SJCRH30 (cell line): ENCODE data around the gene HOXC13. TPM values are rescaled to one million over a fixed set of nuclear protein-coding genes. Genes with fewer than 3 reads are reported as not detected.

ENCODE experiments used
- DNase-seq, 2 experiments: peaks; one replicate each; pipeline ENCODE4 v3.0.0-alpha.2; 2015 to 2020
- H3K27ac ChIP-seq: fragments of 250-450 bp; sonication (Bioruptor Pico); 2 replicates; pipeline ENCODE4 v1.5.1; 2020; ENCODE audit warnings: mild to moderate bottlenecking, moderate library complexity
- H3K27me3 ChIP-seq: fragments of 250-450 bp; sonication (Bioruptor Pico); 2 replicates; pipeline ENCODE4 v1.5.1; 2020; ENCODE audit warnings: mild to moderate bottlenecking, moderate library complexity
- H3K36me3 ChIP-seq: fragments of 250-450 bp; sonication (Bioruptor Pico); 2 replicates; pipeline ENCODE4 v1.5.1; 2020; ENCODE audit warnings: mild to moderate bottlenecking, moderate library complexity
- H3K4me1 ChIP-seq: fragments of 250-450 bp; sonication (Bioruptor Pico); 2 replicates; pipeline ENCODE4 v1.5.1; 2020; ENCODE audit warnings: mild to moderate bottlenecking, moderate library complexity
- H3K4me3 ChIP-seq: fragments of 250-450 bp; sonication (Bioruptor Pico); 2 replicates; pipeline ENCODE4 v1.5.1; 2020; ENCODE audit warnings: mild to moderate bottlenecking, moderate library complexity
- H3K9me3 ChIP-seq: fragments of 250-450 bp; sonication (Bioruptor Pico); replicated peaks from 2 replicates; pipeline ENCODE4 v1.5.1; 2020; ENCODE audit warnings: mild to moderate bottlenecking, moderate library complexity
- total RNA-seq: library from RNA; depleted of rRNA; stranded (reverse); fragments of >200 nt; shearing (Covaris generic); gene quantifications from 2 replicates; pipeline ENCODE4 v1.2.3, GENCODE V29; 2014; rRNA removed

The HOXC13 gene, protein sequence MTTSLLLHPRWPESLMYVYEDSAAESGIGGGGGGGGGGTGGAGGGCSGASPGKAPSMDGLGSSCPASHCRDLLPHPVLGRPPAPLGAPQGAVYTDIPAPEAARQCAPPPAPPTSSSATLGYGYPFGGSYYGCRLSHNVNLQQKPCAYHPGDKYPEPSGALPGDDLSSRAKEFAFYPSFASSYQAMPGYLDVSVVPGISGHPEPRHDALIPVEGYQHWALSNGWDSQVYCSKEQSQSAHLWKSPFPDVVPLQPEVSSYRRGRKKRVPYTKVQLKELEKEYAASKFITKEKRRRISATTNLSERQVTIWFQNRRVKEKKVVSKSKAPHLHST
- total RNA-seq: 1.9 and 2.4 TPM in 2 replicates

GRCh38 chr12:53938326-53939140, at the start of gene HOXC13:
Gene HOXC13 (plus strand): TSS chr12:53938831. CDS start chr12:53938907, 76 bp downstream.
- Histone ChIP-seq H3K9me3 (no peaks in the 10 kb centered on the region), H3K27ac (no peak within 1 kb of the TSS), H3K27me3 (peaks cover 10% of the 10 kb centered on the region; the same call in 1 of the 2 replicates), H3K4me3 (peak within 1 kb of the TSS; percentile 61), H3K4me1 (no peaks in the 10 kb centered on the region), H3K36me3 (no peaks in the 10 kb centered on the region)
- DNase-seq: peak; percentile 96 to 97

DNA sequence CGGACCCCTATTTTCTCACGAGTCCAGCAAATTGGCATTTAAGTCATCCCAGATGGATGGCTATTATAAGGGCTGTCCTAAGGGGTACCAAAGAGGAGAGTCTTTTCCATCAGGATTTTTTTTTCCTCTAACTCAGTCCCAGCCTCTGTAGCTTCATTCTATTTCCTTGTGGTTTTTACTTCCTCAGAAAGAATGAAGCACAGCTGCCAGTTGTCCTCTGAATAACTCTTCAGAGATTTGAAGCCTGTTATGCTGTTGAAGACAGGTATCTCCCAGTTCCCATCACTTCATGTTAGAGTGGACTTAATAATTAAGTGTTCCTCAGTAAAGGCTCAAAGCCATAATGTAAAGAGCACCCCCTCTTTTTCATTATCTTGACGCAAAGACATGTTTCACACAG, 48.5 kb upstream of the HOXC13 start:
- no peaks in the 10 kb centered on the region for H3K9me3 ChIP-seq
- no peaks in the 10 kb centered on the region for H3K36me3 ChIP-seq
- H3K4me3 ChIP-seq: no peak overlapping the region
- no peaks in the 10 kb centered on the region for H3K27me3 ChIP-seq
- no peak for DNase-seq
- H3K4me1 ChIP-seq: no peaks in the 10 kb centered on the region
- H3K27ac ChIP-seq: no peak overlapping the region

GRCh38 chr12:53892762-53893395, 45.8 kb upstream of the HOXC13 start:
- DNase-seq: no peak
- no peaks in the 10 kb centered on the region for H3K36me3 ChIP-seq
- no peak overlapping the region for H3K27ac ChIP-seq
- H3K27me3 ChIP-seq: no peaks in the 10 kb centered on the region
- H3K9me3 ChIP-seq: no peaks in the 10 kb centered on the region
- no peak overlapping the region for H3K4me3 ChIP-seq
- no peaks in the 10 kb centered on the region for H3K4me1 ChIP-seq

DNA sequence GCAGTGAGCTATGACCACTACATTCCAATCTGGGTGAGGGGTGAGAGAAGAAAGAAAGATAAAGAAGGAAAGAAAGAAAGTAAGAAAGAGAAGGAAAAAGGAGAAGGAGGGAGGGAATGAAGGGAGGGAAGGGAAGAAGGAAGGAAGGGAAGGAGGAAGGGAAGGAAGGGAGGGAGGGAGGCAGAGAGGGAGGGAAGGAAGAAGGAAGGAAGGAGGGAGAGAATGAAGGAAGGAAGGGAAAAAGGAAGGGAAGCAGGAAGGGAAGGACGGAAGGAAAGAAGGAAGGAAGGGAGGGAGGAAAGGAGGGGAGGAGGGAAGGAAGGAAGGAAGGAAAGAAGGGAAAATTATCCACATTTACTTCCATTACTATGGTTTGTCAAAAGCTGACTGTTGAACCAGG, 39.4 kb upstream of the HOXC13 start:
- H3K27me3 ChIP-seq: no peaks in the 10 kb centered on the region; the same call in 1 of the 2 replicates
- no peaks in the 10 kb centered on the region for H3K36me3 ChIP-seq
- no peak overlapping the region for H3K4me3 ChIP-seq
- H3K27ac ChIP-seq: no peak overlapping the region
- no peaks in the 10 kb centered on the region for H3K9me3 ChIP-seq
- no peak for DNase-seq
- no peaks in the 10 kb centered on the region for H3K4me1 ChIP-seq

DNA sequence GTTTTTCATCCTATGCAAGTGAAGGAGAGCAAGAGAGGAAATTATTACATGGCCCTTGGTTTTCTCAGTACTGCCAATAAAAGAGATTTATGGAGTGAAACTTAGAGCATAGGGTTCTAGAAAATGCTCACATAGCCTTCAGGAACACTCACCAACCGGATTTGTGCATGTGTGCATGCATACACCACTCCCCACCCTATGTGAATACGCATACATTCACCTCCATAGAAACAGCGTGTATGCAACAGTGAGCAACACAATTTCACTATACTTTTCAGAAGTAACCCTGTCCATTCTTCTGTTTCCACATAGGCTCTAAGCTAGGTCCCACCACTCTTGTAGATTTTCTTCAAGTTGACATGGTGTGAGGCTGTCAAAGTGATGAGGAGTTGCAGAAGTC, 31.5 kb upstream of the HOXC13 start:
- H3K27ac ChIP-seq: no peak overlapping the region
- no peak for DNase-seq
- no peaks in the 10 kb centered on the region for H3K36me3 ChIP-seq
- no peaks in the 10 kb centered on the region for H3K4me1 ChIP-seq
- H3K27me3 ChIP-seq: peaks cover 4% of the 10 kb centered on the region; the same call in 1 of the 2 replicates
- no peak overlapping the region for H3K4me3 ChIP-seq
- no peaks in the 10 kb centered on the region for H3K9me3 ChIP-seq

DNA sequence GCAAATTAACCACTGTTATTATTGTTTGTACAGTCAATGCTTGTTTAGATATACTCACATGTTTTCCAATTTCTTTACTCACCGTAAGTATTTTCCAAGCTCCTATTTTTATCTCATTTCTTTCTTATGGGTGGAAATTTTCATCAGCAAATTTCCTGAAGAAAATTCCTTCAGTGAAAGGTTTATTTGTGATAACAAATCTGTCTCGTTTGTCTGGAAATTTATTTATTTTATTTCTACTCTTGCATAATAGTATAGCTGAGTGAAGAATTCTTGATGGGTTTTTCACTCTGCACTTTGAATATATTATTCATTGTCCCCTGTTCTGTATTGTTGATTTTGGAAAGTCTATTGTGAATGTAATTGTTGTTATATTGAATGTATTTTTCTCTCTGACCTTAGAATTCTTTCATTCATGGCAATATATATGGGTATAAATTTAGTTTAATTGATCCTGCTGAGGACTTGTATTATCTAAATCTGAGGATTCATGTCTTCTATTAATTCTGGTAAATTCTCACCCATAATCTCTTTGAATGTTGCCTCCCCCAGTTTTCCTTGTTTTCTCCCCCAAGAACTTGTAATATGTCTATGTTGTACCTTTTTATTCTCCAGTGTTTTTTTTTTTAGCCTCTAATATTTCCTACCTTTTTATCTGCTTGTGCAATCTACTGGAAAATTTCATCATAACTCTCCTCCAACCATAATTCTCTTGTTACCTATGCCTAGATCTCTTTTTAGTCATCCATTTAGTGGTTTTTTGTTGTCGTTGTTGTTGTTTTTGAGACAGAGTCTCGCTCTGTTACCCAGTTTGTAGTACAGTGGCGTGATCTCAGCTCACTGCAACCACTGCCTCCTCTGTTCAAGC, 21.6 kb upstream of the HOXC13 start:
- no peaks in the 10 kb centered on the region for H3K27me3 ChIP-seq
- H3K4me1 ChIP-seq: no peaks in the 10 kb centered on the region
- H3K9me3 ChIP-seq: no peaks in the 10 kb centered on the region
- DNase-seq: no peak
- no peak overlapping the region for H3K27ac ChIP-seq
- no peaks in the 10 kb centered on the region for H3K36me3 ChIP-seq
- no peak overlapping the region for H3K4me3 ChIP-seq

GRCh38 chr12:53924521-53925405, 13.9 kb upstream of the HOXC13 start:
- Histone ChIP-seq H3K36me3 (no peaks in the 10 kb centered on the region), H3K4me1 (no peaks in the 10 kb centered on the region), H3K9me3 (no peaks in the 10 kb centered on the region), H3K4me3 (no peak overlapping the region), H3K27me3 (peaks cover 5% of the 10 kb centered on the region), H3K27ac (no peak overlapping the region)
- no peak for DNase-seq

- Histone ChIP-seq H3K27me3 (peaks cover 9% of the 10 kb centered on the region), H3K27ac (no peak overlapping the region), H3K9me3 (no peaks in the 10 kb centered on the region), H3K4me3 (no peak overlapping the region), H3K36me3 (no peaks in the 10 kb centered on the region), H3K4me1 (no peaks in the 10 kb centered on the region)
- DNase-seq: no peak
These were observed 11.2 kb upstream of the HOXC13 start for GRCh38 chr12:53927220-53928029.

- DNase-seq: no peak
- Histone ChIP-seq H3K27ac (no peak overlapping the region), H3K36me3 (no peaks in the 10 kb centered on the region), H3K27me3 (peaks cover 9% of the 10 kb centered on the region), H3K4me3 (no peak overlapping the region), H3K4me1 (no peaks in the 10 kb centered on the region), H3K9me3 (no peaks in the 10 kb centered on the region)
These were observed 10.4 kb upstream of the HOXC13 start for GRCh38 chr12:53928054-53928835.

GRCh38 chr12:53929527-53929926, 9.1 kb upstream of the HOXC13 start:
- H3K27me3 ChIP-seq: peaks cover 9% of the 10 kb centered on the region
- H3K27ac ChIP-seq: no peak overlapping the region
- H3K9me3 ChIP-seq: no peaks in the 10 kb centered on the region
- H3K4me1 ChIP-seq: no peaks in the 10 kb centered on the region
- no peak for DNase-seq
- no peak overlapping the region for H3K4me3 ChIP-seq
- no peaks in the 10 kb centered on the region for H3K36me3 ChIP-seq

- peaks cover 9% of the 10 kb centered on the region for H3K27me3 ChIP-seq
- no peak overlapping the region for H3K27ac ChIP-seq
- H3K4me1 ChIP-seq: no peaks in the 10 kb centered on the region
- H3K9me3 ChIP-seq: no peaks in the 10 kb centered on the region
- no peak for DNase-seq
- H3K4me3 ChIP-seq: no peak overlapping the region
- no peaks in the 10 kb centered on the region for H3K36me3 ChIP-seq
These were observed 7.9 kb upstream of the HOXC13 start for GRCh38 chr12:53930591-53931255.
